Activated CD8-positive, alpha-beta memory T cell treated with anti-CD3 and anti-CD28 coated beads, Interleukin-2, amount 10 ng/mL, durations not matched to agents 7 days and 5 days (primary cell): Measurements from ENCODE around the gene GDI2. TPM values are rescaled to one million over a fixed set of nuclear protein-coding genes. Genes with fewer than 3 reads are reported as not detected.
"Not testable (repeated sequence)": the region's sequence is repeated elsewhere in the genome, so short reads cannot be mapped to it uniquely, and the experiment has no call there.

Experiments used
- ATAC-seq: fragments of 150-1000 bp; cut with Tn5 transposase; one replicate; pipeline ENCODE4 v1.10.0; 2021; ENCODE audit warnings: moderate library complexity
- CTCF ChIA-PET: fragments of 350-600 bp; sonication (Branson Sonifier 250); formaldehyde crosslinking; loops from one replicate; lab custom pipeline; 2021; ENCODE audit warnings: antibody characterized with exemption; lab: Charles Lee
- DNase-seq: peaks from one replicate; pipeline ENCODE4 v3.0.0-alpha.2; 2020
- H3K27ac Mint-ChIP-seq: one replicate; pipeline ENCODE4 v1.8.0; 2021; ENCODE audit warnings: mild to moderate bottlenecking, mixed read lengths
- H3K27me3 Mint-ChIP-seq: one replicate; pipeline ENCODE4 v1.8.0; 2021; ENCODE audit warnings: mixed read lengths
- H3K36me3 Mint-ChIP-seq: one replicate; pipeline ENCODE4 v1.8.0; 2021; ENCODE audit warnings: mild to moderate bottlenecking, mixed read lengths
- H3K4me1 Mint-ChIP-seq: one replicate; pipeline ENCODE4 v1.8.0; 2021; ENCODE audit warnings: mixed read lengths
- H3K4me3 Mint-ChIP-seq: one replicate; pipeline ENCODE4 v1.8.0; 2021; ENCODE audit warnings: mild to moderate bottlenecking, moderate library complexity, mixed read lengths
- H3K9me3 Mint-ChIP-seq: one replicate; pipeline ENCODE4 v1.8.0; 2022; ENCODE audit warnings: low read depth, mixed read lengths
- total RNA-seq, 2 experiments: library from RNA; stranded (reverse); gene quantifications; one replicate each; pipeline ENCODE4 v1.2.3, GENCODE V29; 2021

GDI2 gene
- total RNA-seq, 2 experiments from 2014 or later: 196 to 263 TPM

DNA sequence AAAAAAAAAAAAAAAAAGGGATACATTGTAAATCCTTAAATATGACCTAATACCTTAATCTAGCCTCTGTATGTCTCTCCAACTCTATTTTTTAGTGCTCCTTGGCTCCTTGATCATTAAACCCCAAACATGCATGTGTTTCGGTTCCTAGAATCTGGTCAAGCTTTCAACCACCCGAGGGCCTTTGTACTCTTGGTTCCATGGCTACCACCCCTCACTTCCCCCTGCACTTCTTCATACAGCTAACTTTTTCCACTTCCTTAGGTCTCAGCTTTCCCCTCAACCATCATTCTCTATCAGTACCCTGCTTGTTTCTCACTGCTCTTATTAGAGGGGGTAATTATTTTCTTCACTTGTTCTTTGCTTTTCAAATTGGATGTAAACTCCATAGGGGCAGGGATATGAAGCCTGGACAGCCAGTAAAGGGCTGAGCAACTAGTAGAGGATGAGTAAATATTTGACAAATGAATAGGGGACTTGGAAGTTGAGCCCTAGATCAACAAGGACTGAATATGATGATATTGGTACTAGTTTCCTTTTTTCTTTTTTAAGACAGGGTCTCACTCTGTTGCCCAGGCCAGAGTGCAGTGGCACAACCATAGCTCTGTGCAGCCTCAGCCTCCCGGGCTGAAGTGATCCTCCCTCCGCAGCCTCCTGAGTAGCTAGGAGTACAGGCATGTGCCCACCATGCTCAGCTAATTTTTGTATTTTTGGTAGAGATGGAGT, 4.3 kb upstream of the GDI2 start:
- ATAC-seq: no peak
- Mint-ChIP-seq H3K9me3 (peaks cover 2% of the 10 kb centered on the region), H3K4me3 (no peak overlapping the region), H3K4me1 (peaks cover 36% of the 10 kb centered on the region), H3K27me3 (no peaks in the 10 kb centered on the region), H3K36me3 (peaks cover 4% of the 10 kb centered on the region), H3K27ac (no peak overlapping the region)
- CTCF ChIA-PET: no interaction called here
- peak; percentile 34 for DNase-seq

DNA sequence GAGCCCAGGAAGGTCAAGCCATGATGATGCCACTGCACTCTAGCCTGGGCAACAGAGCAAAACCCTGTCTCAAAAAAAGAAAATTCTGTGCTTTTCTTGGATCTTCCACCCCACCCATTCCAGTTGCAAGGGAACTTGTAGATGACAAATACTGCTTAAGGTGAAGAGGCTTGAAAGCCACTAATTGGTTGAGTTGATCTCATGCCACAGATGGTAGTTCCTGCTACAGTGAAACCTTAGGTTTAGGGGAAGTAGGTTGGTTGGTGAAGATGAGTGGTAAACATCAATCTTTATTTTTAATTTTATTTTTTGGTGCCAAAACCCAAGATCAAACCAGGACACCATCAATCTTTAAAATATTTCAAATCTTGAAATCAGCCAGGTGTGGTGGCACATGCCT, 2.9 kb upstream of the GDI2 start:
- CTCF ChIA-PET: no interaction called here
- Mint-ChIP-seq H3K27ac (no peak overlapping the region), H3K4me3 (no peak overlapping the region), H3K27me3 (no peaks in the 10 kb centered on the region), H3K36me3 (peaks cover 8% of the 10 kb centered on the region), H3K9me3 (peaks cover 2% of the 10 kb centered on the region), H3K4me1 (peaks cover 39% of the 10 kb centered on the region)
- ATAC-seq: no peak
- peak; percentile 26 for DNase-seq

- Mint-ChIP-seq H3K9me3 (no peaks in the 10 kb centered on the region), H3K27me3 (no peaks in the 10 kb centered on the region), H3K36me3 (peaks cover 16% of the 10 kb centered on the region), H3K4me1 (peaks cover 47% of the 10 kb centered on the region), H3K27ac (peak overlapping the region; percentile 96), H3K4me3 (peak overlapping the region; percentile 91)
- no peak for ATAC-seq
- CTCF ChIA-PET: interaction anchor here (0.7 to 1.6 kb wide), 5 partner anchors 22 to 184 kb away, joined by 3 to 6 read pairs (median 3); no protein-coding TSS in a partner anchor
- peak; percentile 48 for DNase-seq
These were observed 1.2 kb upstream of the GDI2 start for GRCh38 chr10:5814110-5815107.

- CTCF ChIA-PET: interaction anchor here (0.6 to 1.6 kb wide), 4 partner anchors 46 to 294 kb away, joined by 3 read pairs; partner anchors contain the start of genes ANKRD16 and FBH1
These were observed 218 bp downstream of the GDI2 start for GRCh38 chr10:5813091-5813340.

DNA sequence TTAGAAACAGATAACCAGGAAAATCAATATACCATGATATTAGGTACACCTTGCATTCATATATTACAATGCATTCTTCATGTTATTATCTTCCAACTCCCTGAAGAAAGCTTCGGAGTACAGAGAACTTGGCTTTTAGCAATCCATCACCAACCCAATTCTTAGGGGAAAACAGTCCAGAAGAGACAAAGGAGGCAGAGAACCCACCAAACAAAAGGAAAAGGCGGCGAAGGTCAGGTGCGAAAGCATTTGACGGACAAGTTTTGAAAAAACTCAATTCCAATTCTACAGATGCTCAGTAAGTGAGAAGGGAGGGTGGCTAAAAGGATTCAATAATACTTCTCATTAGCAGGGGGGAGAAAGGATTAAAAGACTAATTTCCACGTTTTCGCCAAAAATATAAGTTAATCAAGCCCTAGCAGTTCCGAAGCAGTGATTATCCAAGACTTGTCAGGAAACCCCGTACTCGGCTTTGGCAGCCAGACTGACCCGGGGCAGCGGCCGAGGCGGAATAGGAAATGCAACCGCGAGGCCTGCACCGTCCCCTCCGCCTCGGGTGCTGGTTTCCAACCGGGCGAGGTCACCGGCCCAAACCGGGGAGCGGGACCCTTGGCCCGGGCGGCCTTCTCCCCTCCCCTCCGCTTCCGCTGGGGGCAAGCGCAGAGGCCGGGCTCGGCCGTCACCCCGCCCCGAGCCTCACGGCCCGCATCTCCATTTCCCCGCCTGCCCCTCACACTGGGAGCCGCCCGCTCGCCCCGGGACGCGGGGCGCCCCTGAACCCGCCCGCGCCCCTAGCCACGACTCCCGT, 747 bp downstream of the GDI2 start:
- peaks cover 24% of the 10 kb centered on the region for H3K36me3 Mint-ChIP-seq
- ATAC-seq: peak; percentile 40
- H3K9me3 Mint-ChIP-seq: no peaks in the 10 kb centered on the region
- H3K27me3 Mint-ChIP-seq: no peaks in the 10 kb centered on the region
- peak overlapping the region; percentile 91 for H3K4me3 Mint-ChIP-seq
- peak overlapping the region; percentile 96 for H3K27ac Mint-ChIP-seq
- peak; percentile 66 for DNase-seq
- CTCF ChIA-PET: interaction anchor here (0.6 to 1.6 kb wide), 3 partner anchors 46 to 295 kb away, joined by 3 read pairs; no protein-coding TSS in a partner anchor
- peaks cover 57% of the 10 kb centered on the region for H3K4me1 Mint-ChIP-seq

More at GRCh38 chr10:5813091-5813340, 218 bp downstream of the GDI2 start:
- no peak for DNase-seq
- no peaks in the 10 kb centered on the region for H3K9me3 Mint-ChIP-seq
- no peaks in the 10 kb centered on the region for H3K27me3 Mint-ChIP-seq
- peak overlapping the region; percentile 96 for H3K27ac Mint-ChIP-seq
- peak; percentile 37 for ATAC-seq
- H3K4me1 Mint-ChIP-seq: peaks cover 56% of the 10 kb centered on the region
- peaks cover 22% of the 10 kb centered on the region for H3K36me3 Mint-ChIP-seq
- peak overlapping the region; percentile 91 for H3K4me3 Mint-ChIP-seq

DNA sequence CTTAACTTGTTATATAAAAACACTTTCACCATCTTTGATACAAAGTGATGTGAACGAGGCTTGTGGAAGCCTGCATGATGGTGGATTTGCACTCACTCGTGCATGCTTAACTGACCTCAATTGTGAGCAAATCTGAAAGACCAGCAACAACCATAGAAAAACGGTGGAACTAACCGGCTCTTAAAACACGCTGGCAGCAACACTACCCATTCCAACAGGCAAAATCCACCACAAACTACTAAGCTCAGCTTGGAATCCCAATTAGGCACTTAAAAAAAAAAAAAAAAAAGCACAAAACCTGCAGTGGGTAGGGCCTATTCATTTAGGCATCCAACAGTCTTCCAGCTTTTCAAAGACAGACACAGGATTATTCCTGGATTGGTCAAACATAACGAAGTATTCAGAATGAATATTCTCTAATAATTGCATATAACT, 1.8 kb downstream of the GDI2 start:
- peak overlapping the region; percentile 85 for H3K27ac Mint-ChIP-seq
- peak overlapping the region; percentile 91 for H3K4me3 Mint-ChIP-seq
- ATAC-seq (no peak), DNase-seq (no peak)
- no peaks in the 10 kb centered on the region for H3K9me3 Mint-ChIP-seq
- peaks cover 58% of the 10 kb centered on the region for H3K4me1 Mint-ChIP-seq
- no peaks in the 10 kb centered on the region for H3K27me3 Mint-ChIP-seq
- peaks cover 30% of the 10 kb centered on the region for H3K36me3 Mint-ChIP-seq
- CTCF ChIA-PET: interaction anchor here (0.6 to 1.4 kb wide), 4 partner anchors 77 to 391 kb away, joined by 3 to 4 read pairs (median 3); partner anchors contain the start of gene PFKFB3

GRCh38 chr10:5810225-5810624, 3.0 kb downstream of the GDI2 start:
- Mint-ChIP-seq H3K27ac (peak overlapping the region; percentile 69), H3K27me3 (no peaks in the 10 kb centered on the region)
- CTCF ChIA-PET: interaction anchor here (1.1 to 1.8 kb wide), 4 partner anchors 9 to 392 kb away, joined by 3 to 5 read pairs (median 3); partner anchors contain the start of gene PFKFB3

DNA sequence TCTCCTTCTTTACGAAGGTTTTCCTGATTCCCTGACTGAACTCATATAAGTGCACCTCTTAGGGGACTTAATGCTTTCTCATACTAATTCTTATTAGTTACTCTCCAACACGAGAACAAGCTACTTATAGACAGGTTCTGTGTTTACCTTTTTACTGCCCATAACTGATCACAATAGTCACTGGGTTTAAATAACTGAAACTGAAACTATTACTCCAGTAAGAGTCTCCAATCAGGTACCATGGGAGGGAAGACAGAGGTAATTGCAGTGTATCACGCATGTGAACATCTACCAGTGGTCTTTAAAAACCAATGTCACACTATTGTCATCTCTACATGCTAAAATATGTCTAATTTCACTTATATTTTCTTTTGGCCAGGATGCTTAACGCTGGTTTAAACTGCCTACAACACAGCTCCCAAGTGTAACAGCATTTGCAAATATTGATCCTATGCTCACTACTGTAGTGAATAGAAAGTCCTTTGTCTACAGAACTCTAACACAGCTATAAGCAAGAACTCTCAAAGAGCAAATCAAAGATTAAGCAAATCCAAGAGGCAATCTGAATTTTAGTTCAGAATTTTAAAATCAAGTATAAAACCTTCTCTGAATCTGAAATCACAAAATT, 3.6 kb downstream of the GDI2 start:
- no peak for DNase-seq
- peak overlapping the region; percentile 69 for H3K27ac Mint-ChIP-seq
- H3K9me3 Mint-ChIP-seq: no peaks in the 10 kb centered on the region
- CTCF ChIA-PET: interaction anchor here (0.7 to 1.8 kb wide), 4 partner anchors 9 to 180 kb away, joined by 3 to 6 read pairs (median 4); no protein-coding TSS in a partner anchor
- peaks cover 51% of the 10 kb centered on the region for H3K4me1 Mint-ChIP-seq
- no peaks in the 10 kb centered on the region for H3K27me3 Mint-ChIP-seq
- H3K36me3 Mint-ChIP-seq: peaks cover 42% of the 10 kb centered on the region
- peak overlapping the region; percentile 91 for H3K4me3 Mint-ChIP-seq
- no peak for ATAC-seq

More at GRCh38 chr10:5810225-5810624, 3.0 kb downstream of the GDI2 start:
- peaks cover 40% of the 10 kb centered on the region for H3K36me3 Mint-ChIP-seq
- ATAC-seq (no peak), DNase-seq (no peak)
- H3K4me1 Mint-ChIP-seq: peaks cover 57% of the 10 kb centered on the region
- H3K9me3 Mint-ChIP-seq: no peaks in the 10 kb centered on the region
- peak overlapping the region; percentile 91 for H3K4me3 Mint-ChIP-seq

DNA sequence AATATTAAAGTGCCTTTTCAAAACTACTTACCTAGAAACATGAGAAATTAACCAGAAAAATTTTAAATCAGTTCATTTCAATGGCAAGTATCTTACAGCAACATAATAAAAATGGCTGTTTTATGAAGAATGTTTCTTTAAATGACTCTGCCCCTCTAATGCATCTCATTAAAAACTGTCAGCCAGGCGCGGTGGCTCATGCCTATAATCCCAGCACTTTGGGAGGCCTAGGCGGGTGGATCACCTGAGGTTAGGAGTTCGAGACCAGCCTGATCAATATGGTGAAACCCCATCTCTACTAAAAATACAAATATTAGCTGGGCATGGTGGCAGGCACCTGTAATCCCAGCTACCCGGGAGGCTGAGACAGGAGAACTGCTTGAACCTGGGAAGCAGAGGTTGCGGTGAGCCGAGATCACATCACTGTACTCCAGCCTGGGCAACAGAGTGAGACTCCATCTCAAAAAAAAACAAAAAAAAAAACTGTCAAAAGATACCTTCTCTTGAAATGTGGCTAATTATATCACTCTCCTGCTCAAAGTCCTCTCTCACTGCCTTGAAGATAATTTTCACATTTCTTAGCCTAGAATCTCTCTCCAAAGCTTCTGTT, 4.3 kb downstream of the GDI2 start:
- not testable (repeated sequence) for DNase-seq, H3K27me3 Mint-ChIP-seq, ATAC-seq, H3K9me3 Mint-ChIP-seq
- H3K4me1 Mint-ChIP-seq: peaks cover 52% of the 10 kb centered on the region
- peaks cover 46% of the 10 kb centered on the region for H3K36me3 Mint-ChIP-seq
- H3K4me3 Mint-ChIP-seq: peak overlapping the region; percentile 91
- CTCF ChIA-PET: interaction anchor here (0.7 to 1.8 kb wide), 3 partner anchors 12 to 179 kb away, joined by 3 to 6 read pairs (median 5); no protein-coding TSS in a partner anchor
- H3K27ac Mint-ChIP-seq: peak overlapping the region; percentile 69

- no peaks in the 10 kb centered on the region for H3K9me3 Mint-ChIP-seq
- ATAC-seq (no peak), DNase-seq (no peak)
- no peak overlapping the region for H3K4me3 Mint-ChIP-seq
- CTCF ChIA-PET: interaction anchor here (1.0 kb wide), 3 partner anchors 9 to 18 kb away, joined by 3 read pairs; no protein-coding TSS in a partner anchor
- H3K27ac Mint-ChIP-seq: no peak overlapping the region
- H3K4me1 Mint-ChIP-seq: peaks cover 59% of the 10 kb centered on the region
- no peaks in the 10 kb centered on the region for H3K27me3 Mint-ChIP-seq
- peaks cover 49% of the 10 kb centered on the region for H3K36me3 Mint-ChIP-seq
These were observed 6.5 kb downstream of the GDI2 start for GRCh38 chr10:5806745-5807144.

- CTCF ChIA-PET: no interaction called here
- ATAC-seq (no peak), DNase-seq (no peak)
- no peaks in the 10 kb centered on the region for H3K27me3 Mint-ChIP-seq
- no peak overlapping the region for H3K4me3 Mint-ChIP-seq
- peaks cover 43% of the 10 kb centered on the region for H3K36me3 Mint-ChIP-seq
- H3K4me1 Mint-ChIP-seq: peaks cover 55% of the 10 kb centered on the region
- H3K9me3 Mint-ChIP-seq: no peaks in the 10 kb centered on the region
- no peak overlapping the region for H3K27ac Mint-ChIP-seq
These were observed 7.5 kb downstream of the GDI2 start for GRCh38 chr10:5805711-5806110.

DNA sequence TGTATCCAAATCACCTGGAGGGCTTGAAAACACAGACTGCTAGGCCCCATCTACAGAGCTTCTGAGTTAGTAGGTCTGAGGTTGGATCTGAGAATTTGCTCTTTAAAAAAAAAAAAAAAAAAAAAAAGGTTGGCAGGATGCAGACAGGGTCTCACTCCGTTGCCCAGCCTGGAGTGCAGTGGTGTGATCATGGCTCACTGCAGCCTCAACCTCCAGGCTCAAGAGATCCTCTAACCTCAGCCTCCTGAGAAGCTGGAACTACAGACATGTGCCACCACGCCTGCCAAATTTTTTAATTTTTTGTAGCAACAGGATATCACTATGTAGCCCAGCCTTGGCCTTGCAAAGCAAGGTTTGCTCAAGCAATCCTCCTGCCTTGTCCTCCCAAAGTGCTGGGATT, 8.0 kb downstream of the GDI2 start:
- H3K27me3 Mint-ChIP-seq: no peaks in the 10 kb centered on the region
- ATAC-seq: no peak
- no peak overlapping the region for H3K4me3 Mint-ChIP-seq
- no peaks in the 10 kb centered on the region for H3K9me3 Mint-ChIP-seq
- H3K27ac Mint-ChIP-seq: no peak overlapping the region
- CTCF ChIA-PET: no interaction called here
- H3K4me1 Mint-ChIP-seq: peaks cover 53% of the 10 kb centered on the region
- no peak for DNase-seq
- H3K36me3 Mint-ChIP-seq: peaks cover 47% of the 10 kb centered on the region
